ENCODE data around the gene RIMS3. TPM values are rescaled to one million over a fixed set of nuclear protein-coding genes. Genes with fewer than 3 reads are reported as not detected.

RIMS3 gene
- total RNA-seq, 1 experiment from 2014 or later, result 2.9 TPM

DNA sequence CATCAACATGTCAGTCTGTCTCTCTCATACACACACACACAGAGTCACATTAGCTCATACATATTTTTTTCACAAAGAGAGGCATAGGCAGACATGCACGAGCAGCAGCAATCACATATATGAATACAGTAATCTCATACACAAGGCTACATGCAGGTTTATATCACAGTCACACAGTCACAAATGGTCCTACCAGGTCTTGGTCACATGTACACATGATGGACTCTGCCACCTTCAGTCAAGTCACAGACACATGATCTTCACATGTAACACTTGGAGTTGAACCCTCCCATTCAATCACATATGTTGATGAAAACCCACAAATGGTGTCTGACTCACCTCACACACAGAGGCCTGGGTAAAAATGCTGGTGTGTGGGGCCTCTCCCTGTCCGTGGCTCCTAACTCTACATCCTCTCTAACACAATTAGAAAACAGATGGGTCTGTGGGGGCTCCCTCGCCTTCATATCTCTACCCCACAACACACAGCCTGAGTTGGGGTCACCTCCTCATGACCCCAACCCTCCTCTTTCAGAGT is 27.9 kb downstream of the RIMS3 start:
- Histone ChIP-seq H3K27ac (ENCODE audit: low read length) (no peak overlapping the region), H2AFZ (ENCODE audit: low read length) (no peak overlapping the region), H3K4me1 (ENCODE audit: insufficient read depth, low read length) (no peaks in the 10 kb centered on the region), H3F3A (ENCODE audit: low read length, unreplicated experiment) (no peaks in the 10 kb centered on the region), H3K9me2 (replicated peaks; ENCODE audit: low read length) (no peaks in the 10 kb centered on the region), H3K4me2 (ENCODE audit: low read length) (no peak overlapping the region), H4K20me1 (ENCODE audit: low read length) (no peaks in the 10 kb centered on the region), H3K9me3 (ENCODE audit: low read length) (no peaks in the 10 kb centered on the region), H3K36me3 (ENCODE audit: low read depth, low read length) (no peaks in the 10 kb centered on the region), H3K79me2 (ENCODE audit: low read length) (no peaks in the 10 kb centered on the region), H3K27me3 (ENCODE audit: low read length) (no peaks in the 10 kb centered on the region), H3K4me3 (ENCODE audit: low read length) (no peak overlapping the region), H3K9ac (ENCODE audit: low read length) (no peak overlapping the region)
- TF ChIP-seq, protein P1, sequence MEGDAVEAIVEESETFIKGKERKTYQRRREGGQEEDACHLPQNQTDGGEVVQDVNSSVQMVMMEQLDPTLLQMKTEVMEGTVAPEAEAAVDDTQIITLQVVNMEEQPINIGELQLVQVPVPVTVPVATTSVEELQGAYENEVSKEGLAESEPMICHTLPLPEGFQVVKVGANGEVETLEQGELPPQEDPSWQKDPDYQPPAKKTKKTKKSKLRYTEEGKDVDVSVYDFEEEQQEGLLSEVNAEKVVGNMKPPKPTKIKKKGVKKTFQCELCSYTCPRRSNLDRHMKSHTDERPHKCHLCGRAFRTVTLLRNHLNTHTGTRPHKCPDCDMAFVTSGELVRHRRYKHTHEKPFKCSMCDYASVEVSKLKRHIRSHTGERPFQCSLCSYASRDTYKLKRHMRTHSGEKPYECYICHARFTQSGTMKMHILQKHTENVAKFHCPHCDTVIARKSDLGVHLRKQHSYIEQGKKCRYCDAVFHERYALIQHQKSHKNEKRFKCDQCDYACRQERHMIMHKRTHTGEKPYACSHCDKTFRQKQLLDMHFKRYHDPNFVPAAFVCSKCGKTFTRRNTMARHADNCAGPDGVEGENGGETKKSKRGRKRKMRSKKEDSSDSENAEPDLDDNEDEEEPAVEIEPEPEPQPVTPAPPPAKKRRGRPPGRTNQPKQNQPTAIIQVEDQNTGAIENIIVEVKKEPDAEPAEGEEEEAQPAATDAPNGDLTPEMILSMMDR (conservative IDR thresholded peaks at IDR 0.05; ENCODE audit: low read depth, low read length), result no peak
- TF ChIP-seq EZH2phosphoT487 (IDR thresholded peaks at IDR 0.05; ENCODE audit: borderline replicate concordance, low read length), result no peak
- ChIA-PET CTCF (no interaction called here), POLR2A (ENCODE audit: unreplicated experiment) (no interaction called here)
- no TSS peak for BruUV-seq (replicated peaks)
- no peak for ATAC-seq
- intact Hi-C loops (cut with micrococcal nuclease), result no loop called here
- DNase-seq, result no peak

DNA sequence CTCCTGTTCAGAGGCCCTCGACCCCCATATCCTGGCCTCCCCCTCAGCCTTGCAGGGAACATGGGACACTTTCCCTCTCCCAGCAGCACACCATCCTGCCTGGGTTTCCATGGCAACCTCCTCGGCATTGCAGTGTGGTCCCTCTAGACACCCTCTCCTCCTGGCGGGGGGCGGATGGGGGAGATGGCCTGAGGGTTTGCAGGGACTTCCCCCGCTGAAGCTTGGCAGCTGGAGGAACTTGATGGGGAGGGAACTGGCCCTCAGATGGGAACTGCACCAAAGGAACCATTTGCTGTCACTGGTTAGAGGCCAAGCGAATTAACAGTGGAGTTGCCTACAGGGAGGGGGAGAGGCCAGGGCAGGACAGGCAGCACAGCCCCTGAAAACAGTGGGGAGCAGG is 28.7 kb downstream of the RIMS3 start:
- BruUV-seq (replicated peaks), result no TSS peak
- ChIA-PET POLR2A (ENCODE audit: unreplicated experiment) (no interaction called here), CTCF (no interaction called here)

DNA sequence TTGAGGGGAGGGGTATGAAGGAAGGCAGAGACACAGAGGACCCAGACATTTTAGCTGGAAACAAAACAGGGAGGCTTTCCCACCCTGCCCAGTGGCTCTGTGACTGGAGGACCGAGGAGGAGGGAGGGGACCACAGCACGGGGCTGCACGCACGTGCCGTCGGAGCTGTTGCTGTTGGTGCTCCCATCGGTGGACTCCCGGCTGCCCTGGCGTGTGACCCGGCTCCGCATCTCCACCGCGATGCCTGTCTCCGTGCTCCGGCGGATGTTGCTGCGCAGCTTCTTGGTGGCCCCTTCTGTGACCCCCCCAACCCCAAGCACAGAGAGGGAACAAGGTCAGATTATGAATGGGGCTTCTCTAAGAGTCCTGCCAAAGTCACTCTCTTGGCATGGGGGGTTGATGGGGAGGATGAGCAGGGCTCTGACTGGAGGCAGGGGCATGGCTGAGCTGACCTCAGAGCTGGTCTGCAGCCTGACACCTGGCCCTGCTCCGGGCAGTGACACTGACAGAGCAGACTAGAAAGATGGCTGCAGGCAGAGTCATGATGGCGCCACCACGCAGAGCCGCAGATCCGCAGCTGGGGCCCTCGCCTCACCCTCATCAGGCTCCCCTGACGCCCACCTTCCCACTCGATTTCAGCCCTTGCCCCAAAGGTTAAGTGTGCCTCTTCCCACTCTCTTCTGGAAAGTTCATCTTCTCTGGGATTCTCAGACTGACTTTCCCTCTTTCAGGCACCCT is 29.6 kb downstream of the RIMS3 start:
- Histone ChIP-seq H3K79me2 (ENCODE audit: low read length) (no peaks in the 10 kb centered on the region), H3K27me3 (ENCODE audit: low read length) (no peaks in the 10 kb centered on the region), H3K27ac (ENCODE audit: low read length) (no peak overlapping the region), H3K4me3 (ENCODE audit: low read length) (no peak overlapping the region), H3F3A (ENCODE audit: low read length, unreplicated experiment) (no peaks in the 10 kb centered on the region), H3K36me3 (ENCODE audit: low read depth, low read length) (no peaks in the 10 kb centered on the region), H3K9ac (ENCODE audit: low read length) (no peak overlapping the region), H2AFZ (ENCODE audit: low read length) (no peak overlapping the region), H3K9me2 (replicated peaks; ENCODE audit: low read length) (no peaks in the 10 kb centered on the region), H4K20me1 (ENCODE audit: low read length) (no peaks in the 10 kb centered on the region), H3K4me2 (ENCODE audit: low read length) (no peak overlapping the region), H3K9me3 (ENCODE audit: low read length) (no peaks in the 10 kb centered on the region), H3K4me1 (ENCODE audit: insufficient read depth, low read length) (no peaks in the 10 kb centered on the region)
- no TSS peak for BruUV-seq (replicated peaks)
- ATAC-seq, result no peak
- ChIA-PET CTCF (no interaction called here), POLR2A (ENCODE audit: unreplicated experiment) (no interaction called here)
- intact Hi-C loops (cut with micrococcal nuclease), result no loop called here
- no peak for TF ChIP-seq EZH2 (IDR thresholded peaks at IDR 0.05; ENCODE audit: low read length, unreplicated experiment)
- TF ChIP-seq, protein P1 (conservative IDR thresholded peaks at IDR 0.05; ENCODE audit: low read depth, low read length), result no peak
- TF ChIP-seq EZH2phosphoT487 (IDR thresholded peaks at IDR 0.05; ENCODE audit: borderline replicate concordance, low read length), result no peak
- no peak for DNase-seq

More for the DNA sequence above, 28.7 kb downstream of the RIMS3 start:
- Histone ChIP-seq H3K36me3 (ENCODE audit: low read depth, low read length) (no peaks in the 10 kb centered on the region), H3K79me2 (ENCODE audit: low read length) (no peaks in the 10 kb centered on the region), H3K27me3 (ENCODE audit: low read length) (no peaks in the 10 kb centered on the region), H3K9me3 (ENCODE audit: low read length) (no peaks in the 10 kb centered on the region), H3F3A (ENCODE audit: low read length, unreplicated experiment) (no peaks in the 10 kb centered on the region), H3K27ac (ENCODE audit: low read length) (no peak overlapping the region), H3K4me1 (ENCODE audit: insufficient read depth, low read length) (no peaks in the 10 kb centered on the region), H4K20me1 (ENCODE audit: low read length) (no peaks in the 10 kb centered on the region), H3K9me2 (replicated peaks; ENCODE audit: low read length) (no peaks in the 10 kb centered on the region), H3K4me3 (ENCODE audit: low read length) (no peak overlapping the region), H3K4me2 (ENCODE audit: low read length) (no peak overlapping the region), H2AFZ (ENCODE audit: low read length) (no peak overlapping the region), H3K9ac (ENCODE audit: low read length) (no peak overlapping the region)
- ATAC-seq (no peak), DNase-seq (no peak)
- TF ChIP-seq EZH2 (IDR thresholded peaks at IDR 0.05; ENCODE audit: low read length, unreplicated experiment) (no peak), EZH2phosphoT487 (IDR thresholded peaks at IDR 0.05; ENCODE audit: borderline replicate concordance, low read length) (no peak)
- TF ChIP-seq, protein P1 (conservative IDR thresholded peaks at IDR 0.05; ENCODE audit: low read depth, low read length), result no peak
- intact Hi-C loops (cut with micrococcal nuclease), result no loop called here
